Measurements from ENCODE around the gene WWC2. TPM values are rescaled to one million over a fixed set of nuclear protein-coding genes. Genes with fewer than 3 reads are reported as not detected.
"Not testable (repeated sequence)": the region's sequence is repeated elsewhere in the genome, so short reads cannot be mapped to it uniquely, and the experiment has no call there.

WWC2 gene
- polyA plus RNA-seq, 2 donors, result 2.9 to 3.4 TPM

DNA sequence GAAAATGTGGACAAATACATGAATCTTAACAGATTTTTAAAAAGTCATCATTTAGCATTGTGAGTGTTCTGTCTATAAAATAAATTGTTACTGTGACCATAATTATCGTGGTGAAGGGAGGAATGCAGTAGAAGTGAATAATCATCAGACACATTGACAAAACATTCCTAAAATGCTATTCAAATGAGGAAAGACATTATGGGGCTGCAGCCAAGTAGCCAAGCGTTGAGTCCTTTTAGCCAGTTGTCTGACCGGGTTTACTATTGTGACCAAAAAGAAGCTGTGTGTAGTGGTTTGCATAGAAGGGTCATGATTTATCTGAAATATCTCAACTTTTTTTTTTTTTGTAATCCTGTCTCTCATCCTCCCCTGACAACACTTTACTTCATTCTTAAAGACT lies 19.5 kb downstream of the WWC2 start:
- WGBS, 2 donors, result 23 to 28% methylated on average over 3 of the region's 3 CpGs
- Histone ChIP-seq H3K4me1 (ENCODE audit: control insufficient read depth in 2 of 2, insufficient read depth in 2 of 2, low read length in 1 of 2) (no peaks in the 10 kb centered on the region), H3K4me3 (ENCODE audit: low read depth in 1 of 2, low read length in 2 of 2) (no peak overlapping the region), H3K27me3 (ENCODE audit: control insufficient read depth in 1 of 2, insufficient read depth in 2 of 2, low read length in 2 of 2) (no peaks in the 10 kb centered on the region), H3K36me3 (ENCODE audit: control insufficient read depth in 2 of 2, insufficient read depth in 2 of 2, low read length in 1 of 2) (no peaks in the 10 kb centered on the region), H3K27ac (ENCODE audit: low read depth in 2 of 2, low read length in 1 of 2) (no peak overlapping the region), H3K9me3 (ENCODE audit: control insufficient read depth in 2 of 2, insufficient read depth in 1 of 2, low read depth in 1 of 2, low read length in 1 of 2) (no peaks in the 10 kb centered on the region)

DNA sequence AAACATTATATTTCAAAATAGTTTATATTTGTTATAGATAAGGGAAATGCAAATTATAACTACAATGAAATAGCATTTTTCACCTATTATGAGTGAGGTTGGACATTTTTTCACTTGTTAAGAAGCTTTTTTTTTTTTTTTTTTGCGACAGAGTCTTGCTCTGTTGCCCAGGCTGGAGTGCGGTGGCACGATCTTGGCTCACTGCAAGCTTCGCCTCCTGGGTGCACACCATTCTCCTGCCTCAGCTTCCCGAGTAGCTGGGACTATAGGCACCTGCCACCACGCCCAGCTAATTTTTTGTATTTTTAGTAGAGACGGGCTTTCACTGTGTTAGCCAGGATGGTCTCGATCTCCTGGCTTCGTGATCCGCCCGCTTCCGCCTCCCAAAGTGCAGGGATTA lies 22.6 kb downstream of the WWC2 start:
- WGBS, 2 donors, result 96 to 98% methylated on average over 12 of the region's 12 CpGs

DNA sequence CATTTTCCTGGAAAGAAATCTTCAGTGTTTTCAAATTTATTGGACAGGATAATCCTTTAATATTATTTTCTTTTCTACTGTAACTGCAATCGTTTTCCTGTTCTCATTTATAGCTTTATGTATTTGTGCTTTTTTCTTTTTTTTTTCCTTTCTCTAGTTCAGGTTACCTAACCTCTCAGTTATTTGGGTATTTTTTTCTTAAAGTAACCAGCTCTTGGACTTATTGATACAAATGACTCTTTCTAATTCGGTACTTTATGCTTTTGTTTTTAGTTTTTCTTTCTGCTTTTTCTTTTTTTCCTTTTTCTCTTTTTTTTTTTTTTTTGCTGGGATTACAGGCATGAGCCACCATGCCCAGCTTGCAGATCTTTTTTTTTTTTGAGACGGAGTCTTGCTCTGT lies 25.2 kb downstream of the WWC2 start:
- H3K27ac ChIP-seq (ENCODE audit: low read depth in 2 of 2, low read length in 1 of 2), result no peak overlapping the region
- H3K9me3 ChIP-seq (ENCODE audit: control insufficient read depth in 2 of 2, insufficient read depth in 1 of 2, low read depth in 1 of 2, low read length in 1 of 2), result no peaks in the 10 kb centered on the region
- 63 to 67% methylated on average over 3 of the region's 3 CpGs for WGBS, 2 donors
- no peaks in the 10 kb centered on the region for H3K36me3 ChIP-seq (ENCODE audit: control insufficient read depth in 2 of 2, insufficient read depth in 2 of 2, low read length in 1 of 2)
- H3K4me1 ChIP-seq (ENCODE audit: control insufficient read depth in 2 of 2, insufficient read depth in 2 of 2, low read length in 1 of 2), result peaks cover 0 to 2% of the 10 kb centered on the region in 2 donors
- no peaks in the 10 kb centered on the region for H3K27me3 ChIP-seq (ENCODE audit: control insufficient read depth in 1 of 2, insufficient read depth in 2 of 2, low read length in 2 of 2)
- H3K4me3 ChIP-seq (ENCODE audit: low read depth in 1 of 2, low read length in 2 of 2), result no peak overlapping the region

More for the DNA sequence above, 22.6 kb downstream of the WWC2 start:
- not testable (repeated sequence) for H3K4me1 ChIP-seq (ENCODE audit: control insufficient read depth in 2 of 2, insufficient read depth in 2 of 2, low read length in 1 of 2); H3K4me3 ChIP-seq (ENCODE audit: low read depth in 1 of 2, low read length in 2 of 2); H3K36me3 ChIP-seq (ENCODE audit: control insufficient read depth in 2 of 2, insufficient read depth in 2 of 2, low read length in 1 of 2); H3K27ac ChIP-seq (ENCODE audit: low read depth in 2 of 2, low read length in 1 of 2); H3K9me3 ChIP-seq (ENCODE audit: control insufficient read depth in 2 of 2, insufficient read depth in 1 of 2, low read depth in 1 of 2, low read length in 1 of 2); H3K27me3 ChIP-seq (ENCODE audit: control insufficient read depth in 1 of 2, insufficient read depth in 2 of 2, low read length in 2 of 2)

DNA sequence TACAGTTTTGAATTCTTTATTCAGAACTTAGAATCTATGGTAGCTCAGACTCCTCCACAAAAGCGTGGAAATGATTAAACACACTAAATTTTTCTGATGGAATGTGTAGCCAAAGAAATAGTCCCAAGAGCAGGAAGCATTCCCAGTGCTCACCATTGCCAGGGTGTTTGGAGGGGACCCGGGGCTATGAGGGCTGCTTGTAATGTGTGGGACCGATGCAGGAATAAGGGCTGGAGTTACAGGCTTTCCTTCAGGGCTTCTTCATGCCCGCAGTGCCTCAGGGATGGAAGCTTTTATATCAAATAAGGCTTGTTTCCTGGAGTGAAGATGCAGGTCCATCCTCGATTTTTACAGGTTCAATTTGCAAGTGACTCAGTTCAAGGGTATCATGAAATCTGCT lies 25.8 kb downstream of the WWC2 start:
- Histone ChIP-seq H3K4me1 (ENCODE audit: control insufficient read depth in 2 of 2, insufficient read depth in 2 of 2, low read length in 1 of 2) (peaks cover 0 to 2% of the 10 kb centered on the region in 2 donors), H3K9me3 (ENCODE audit: control insufficient read depth in 2 of 2, insufficient read depth in 1 of 2, low read depth in 1 of 2, low read length in 1 of 2) (no peaks in the 10 kb centered on the region), H3K27me3 (ENCODE audit: control insufficient read depth in 1 of 2, insufficient read depth in 2 of 2, low read length in 2 of 2) (no peaks in the 10 kb centered on the region), H3K4me3 (ENCODE audit: low read depth in 1 of 2, low read length in 2 of 2) (no peak overlapping the region), H3K36me3 (ENCODE audit: control insufficient read depth in 2 of 2, insufficient read depth in 2 of 2, low read length in 1 of 2) (no peaks in the 10 kb centered on the region), H3K27ac (ENCODE audit: low read depth in 2 of 2, low read length in 1 of 2) (no peak overlapping the region)
- WGBS, 2 donors, result 84% methylated on average over 5 of the region's 5 CpGs

DNA sequence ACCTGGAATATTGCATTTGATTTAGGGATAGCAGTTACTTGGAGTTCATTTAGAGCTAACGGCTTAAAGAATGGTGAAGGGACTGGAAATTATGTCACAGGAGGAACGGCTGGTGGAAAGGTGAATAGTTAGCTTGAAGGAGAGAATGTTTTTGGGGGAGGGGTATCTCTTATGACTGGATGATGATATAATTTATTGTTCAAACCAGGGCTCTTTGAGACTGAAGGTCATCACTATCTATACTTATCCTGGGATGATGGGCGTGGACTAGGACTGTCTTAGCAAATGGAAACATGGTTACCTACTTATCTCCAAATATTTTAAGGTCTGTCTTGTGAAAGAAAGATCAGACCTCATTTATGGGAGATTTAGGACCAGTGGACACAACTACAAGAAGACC lies 30.1 kb downstream of the WWC2 start:
- no peak overlapping the region for H3K27ac ChIP-seq (ENCODE audit: low read depth in 2 of 2, low read length in 1 of 2)
- no peak overlapping the region for H3K4me3 ChIP-seq (ENCODE audit: low read depth in 1 of 2, low read length in 2 of 2)
- no peaks in the 10 kb centered on the region for H3K9me3 ChIP-seq (ENCODE audit: control insufficient read depth in 2 of 2, insufficient read depth in 1 of 2, low read depth in 1 of 2, low read length in 1 of 2)
- H3K4me1 ChIP-seq (ENCODE audit: control insufficient read depth in 2 of 2, insufficient read depth in 2 of 2, low read length in 1 of 2), result peaks cover 0 to 2% of the 10 kb centered on the region in 2 donors
- H3K27me3 ChIP-seq (ENCODE audit: control insufficient read depth in 1 of 2, insufficient read depth in 2 of 2, low read length in 2 of 2), result no peaks in the 10 kb centered on the region
- whole genome bisulfite sequencing, 2 donors, result 91 to 92% methylated on average over 3 of the region's 3 CpGs
- no peaks in the 10 kb centered on the region for H3K36me3 ChIP-seq (ENCODE audit: control insufficient read depth in 2 of 2, insufficient read depth in 2 of 2, low read length in 1 of 2)

DNA sequence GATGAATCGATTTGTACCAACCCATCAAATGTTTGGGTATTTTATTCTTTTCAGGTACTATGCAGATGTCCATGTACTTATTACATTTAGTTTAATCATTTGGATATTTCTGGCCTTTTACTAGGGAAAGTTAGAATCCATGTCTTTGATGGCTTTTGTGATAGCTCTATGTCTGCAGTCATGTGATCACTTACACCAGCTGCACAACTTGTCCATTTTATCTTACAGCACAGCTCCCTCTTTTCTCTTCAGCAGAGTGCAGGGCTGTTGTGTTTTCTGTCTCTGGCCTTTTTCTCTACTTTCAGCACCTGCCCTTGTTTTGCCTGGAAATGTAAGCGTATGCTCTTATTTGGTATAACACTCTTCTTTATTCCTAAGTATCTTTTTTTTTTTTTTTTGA lies 30.6 kb downstream of the WWC2 start:
- Histone ChIP-seq H3K9me3 (ENCODE audit: control insufficient read depth in 2 of 2, insufficient read depth in 1 of 2, low read depth in 1 of 2, low read length in 1 of 2) (no peaks in the 10 kb centered on the region), H3K4me3 (ENCODE audit: low read depth in 1 of 2, low read length in 2 of 2) (no peak overlapping the region), H3K36me3 (ENCODE audit: control insufficient read depth in 2 of 2, insufficient read depth in 2 of 2, low read length in 1 of 2) (no peaks in the 10 kb centered on the region), H3K27me3 (ENCODE audit: control insufficient read depth in 1 of 2, insufficient read depth in 2 of 2, low read length in 2 of 2) (no peaks in the 10 kb centered on the region), H3K27ac (ENCODE audit: low read depth in 2 of 2, low read length in 1 of 2) (no peak overlapping the region), H3K4me1 (ENCODE audit: control insufficient read depth in 2 of 2, insufficient read depth in 2 of 2, low read length in 1 of 2) (peaks cover 0 to 2% of the 10 kb centered on the region in 2 donors)
- WGBS, 2 donors, result 93 to 95% methylated on average over 2 of the region's 2 CpGs

DNA sequence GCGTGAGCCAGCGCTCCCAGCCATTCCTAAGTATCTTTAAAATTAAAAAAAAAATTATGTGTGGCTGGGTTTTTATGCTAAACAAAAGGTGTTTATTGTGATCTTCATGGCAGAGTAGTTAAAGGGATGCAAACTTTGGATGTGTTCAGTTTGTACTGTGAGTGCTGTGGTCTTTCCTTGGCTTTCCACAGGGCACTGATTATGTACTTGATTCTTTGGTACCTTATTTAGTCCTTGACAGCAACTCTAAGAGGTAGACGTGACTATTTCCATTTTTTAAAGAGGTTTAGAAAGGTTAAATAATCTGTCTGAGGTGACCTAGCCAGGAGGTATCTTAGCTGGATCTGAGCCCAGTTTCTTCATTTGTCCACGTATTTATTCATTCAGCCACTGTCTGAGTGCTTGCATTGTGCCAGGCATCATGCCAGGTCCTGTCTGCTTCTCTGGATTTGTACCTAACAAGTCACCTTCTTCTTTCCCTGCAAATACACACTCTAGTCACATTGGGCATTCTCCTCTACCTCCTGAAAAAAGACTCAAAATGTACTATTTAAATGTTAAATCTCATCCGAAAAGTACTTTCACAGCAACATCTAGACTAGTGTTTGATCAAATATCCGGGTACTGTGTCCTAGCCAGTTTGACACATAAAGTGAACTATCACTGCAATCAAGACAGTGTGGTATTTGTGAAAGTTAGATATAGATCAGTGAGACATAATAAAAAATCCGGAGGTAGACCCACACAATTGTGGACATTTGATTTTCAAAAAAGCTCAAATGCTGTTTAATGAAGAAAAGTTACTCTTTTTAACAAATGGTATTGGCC lies 31.5 kb downstream of the WWC2 start:
- Histone ChIP-seq H3K4me1 (ENCODE audit: control insufficient read depth in 2 of 2, insufficient read depth in 2 of 2, low read length in 1 of 2) (peaks cover 0 to 2% of the 10 kb centered on the region in 2 donors), H3K9me3 (ENCODE audit: control insufficient read depth in 2 of 2, insufficient read depth in 1 of 2, low read depth in 1 of 2, low read length in 1 of 2) (no peaks in the 10 kb centered on the region), H3K27me3 (ENCODE audit: control insufficient read depth in 1 of 2, insufficient read depth in 2 of 2, low read length in 2 of 2) (no peaks in the 10 kb centered on the region), H3K4me3 (ENCODE audit: low read depth in 1 of 2, low read length in 2 of 2) (no peak overlapping the region), H3K27ac (ENCODE audit: low read depth in 2 of 2, low read length in 1 of 2) (no peak overlapping the region), H3K36me3 (ENCODE audit: control insufficient read depth in 2 of 2, insufficient read depth in 2 of 2, low read length in 1 of 2) (no peaks in the 10 kb centered on the region)
- 62 to 65% methylated on average over 7 of the region's 7 CpGs for WGBS, 2 donors

DNA sequence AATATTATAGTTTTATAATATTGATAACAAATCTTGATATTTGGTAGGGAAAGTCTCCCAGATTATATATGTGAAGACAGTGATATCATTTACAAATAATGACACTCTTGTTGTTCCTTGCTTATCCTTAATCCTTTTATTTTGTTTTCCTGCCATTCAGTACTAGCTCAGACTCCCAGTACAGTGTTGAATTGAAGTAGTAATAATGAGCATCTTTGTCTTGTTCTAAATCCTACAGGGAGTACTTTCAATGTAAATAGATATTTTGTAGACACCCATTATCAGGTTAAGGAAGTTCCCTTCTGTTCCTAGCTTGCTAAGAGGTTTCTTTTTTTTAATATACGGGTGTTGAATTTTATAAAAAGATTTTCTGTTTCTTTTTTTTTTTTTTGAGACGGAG lies 33.0 kb downstream of the WWC2 start:
- Histone ChIP-seq H3K4me3 (ENCODE audit: low read depth in 1 of 2, low read length in 2 of 2) (no peak overlapping the region), H3K4me1 (ENCODE audit: control insufficient read depth in 2 of 2, insufficient read depth in 2 of 2, low read length in 1 of 2) (no peaks in the 10 kb centered on the region), H3K27me3 (ENCODE audit: control insufficient read depth in 1 of 2, insufficient read depth in 2 of 2, low read length in 2 of 2) (no peaks in the 10 kb centered on the region), H3K9me3 (ENCODE audit: control insufficient read depth in 2 of 2, insufficient read depth in 1 of 2, low read depth in 1 of 2, low read length in 1 of 2) (no peaks in the 10 kb centered on the region), H3K27ac (ENCODE audit: low read depth in 2 of 2, low read length in 1 of 2) (no peak overlapping the region), H3K36me3 (ENCODE audit: control insufficient read depth in 2 of 2, insufficient read depth in 2 of 2, low read length in 1 of 2) (no peaks in the 10 kb centered on the region)
- WGBS, 2 donors, result 81 to 91% methylated on average over 1 to 2 of the region's 2 CpGs

DNA sequence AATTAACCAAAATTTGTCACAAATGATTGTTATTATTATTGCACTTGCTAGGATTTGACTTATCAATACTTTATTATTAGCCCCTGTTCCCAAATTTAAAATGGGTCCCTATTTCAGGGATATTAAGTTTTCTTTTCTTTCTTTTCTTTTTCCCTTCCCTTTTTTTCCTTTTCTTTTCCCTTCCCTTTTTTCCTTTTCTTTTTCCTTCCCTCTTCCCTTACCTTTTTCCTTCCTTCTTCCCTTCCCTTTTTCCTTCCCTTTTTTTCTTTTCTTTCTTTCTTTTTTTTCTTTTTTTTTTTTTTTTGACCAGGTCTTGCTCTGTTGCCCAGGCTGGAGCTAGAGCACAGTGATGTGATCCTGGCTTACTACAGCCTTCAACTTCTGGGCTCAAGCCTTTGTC lies 33.8 kb downstream of the WWC2 start:
- Histone ChIP-seq H3K27me3 (ENCODE audit: control insufficient read depth in 1 of 2, insufficient read depth in 2 of 2, low read length in 2 of 2) (no peaks in the 10 kb centered on the region), H3K4me3 (ENCODE audit: low read depth in 1 of 2, low read length in 2 of 2) (no peak overlapping the region), H3K27ac (ENCODE audit: low read depth in 2 of 2, low read length in 1 of 2) (no peak overlapping the region), H3K9me3 (ENCODE audit: control insufficient read depth in 2 of 2, insufficient read depth in 1 of 2, low read depth in 1 of 2, low read length in 1 of 2) (no peaks in the 10 kb centered on the region), H3K36me3 (ENCODE audit: control insufficient read depth in 2 of 2, insufficient read depth in 2 of 2, low read length in 1 of 2) (no peaks in the 10 kb centered on the region), H3K4me1 (ENCODE audit: control insufficient read depth in 2 of 2, insufficient read depth in 2 of 2, low read length in 1 of 2) (no peaks in the 10 kb centered on the region)

DNA sequence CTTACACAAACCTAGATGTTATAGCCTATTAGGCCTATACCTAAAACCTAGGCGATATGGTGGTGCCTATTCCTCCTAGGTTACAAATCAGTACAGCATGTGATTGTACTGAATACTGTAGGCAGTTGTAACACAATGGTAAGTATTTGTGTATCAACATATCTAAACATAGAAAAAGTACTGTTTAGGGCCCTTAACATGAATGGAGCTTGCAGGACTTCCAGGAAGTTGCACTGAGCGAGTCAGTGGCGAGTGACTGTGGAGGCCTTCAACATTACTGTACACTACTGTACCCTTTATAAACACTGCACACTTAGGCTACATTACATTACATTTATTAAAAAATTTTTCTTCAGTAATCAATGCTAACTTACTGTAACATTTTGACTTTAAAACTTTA lies 37.8 kb downstream of the WWC2 start:
- no peaks in the 10 kb centered on the region for H3K9me3 ChIP-seq (ENCODE audit: control insufficient read depth in 2 of 2, insufficient read depth in 1 of 2, low read depth in 1 of 2, low read length in 1 of 2)
- no peaks in the 10 kb centered on the region for H3K36me3 ChIP-seq (ENCODE audit: control insufficient read depth in 2 of 2, insufficient read depth in 2 of 2, low read length in 1 of 2)
- WGBS, 2 donors, result 92 to 94% methylated on average over 3 of the region's 3 CpGs
- no peaks in the 10 kb centered on the region for H3K27me3 ChIP-seq (ENCODE audit: control insufficient read depth in 1 of 2, insufficient read depth in 2 of 2, low read length in 2 of 2)
- no peak overlapping the region for H3K27ac ChIP-seq (ENCODE audit: low read depth in 2 of 2, low read length in 1 of 2)
- no peaks in the 10 kb centered on the region for H3K4me1 ChIP-seq (ENCODE audit: control insufficient read depth in 2 of 2, insufficient read depth in 2 of 2, low read length in 1 of 2)
- no peak overlapping the region for H3K4me3 ChIP-seq (ENCODE audit: low read depth in 1 of 2, low read length in 2 of 2)

All from esophagus (tissue), 2 donors.